HG03097 (cell line): ENCODE measurements around the gene DUS3L.
"Not testable (repeated sequence)": the region's sequence is repeated elsewhere in the genome, so short reads cannot be mapped to it uniquely, and the experiment has no call there.

ENCODE experiments used
- ATAC-seq: cut with Tn5 transposase; IDR thresholded peaks from one replicate; pipeline ENCODE4 v1.9.1; 2021; ENCODE audit not compliant: unreplicated experiment, low FRiP score

DUS3L gene

GRCh38 chr19:5800361-5801270, 9.7 kb upstream of the DUS3L start:
- no peak for ATAC-seq

GRCh38 chr19:5799247-5800241, 8.6 kb upstream of the DUS3L start:
- ATAC-seq, result no peak

- ATAC-seq, result no peak
Measured at GRCh38 chr19:5798244-5798643, 7.3 kb upstream of the DUS3L start.

DNA sequence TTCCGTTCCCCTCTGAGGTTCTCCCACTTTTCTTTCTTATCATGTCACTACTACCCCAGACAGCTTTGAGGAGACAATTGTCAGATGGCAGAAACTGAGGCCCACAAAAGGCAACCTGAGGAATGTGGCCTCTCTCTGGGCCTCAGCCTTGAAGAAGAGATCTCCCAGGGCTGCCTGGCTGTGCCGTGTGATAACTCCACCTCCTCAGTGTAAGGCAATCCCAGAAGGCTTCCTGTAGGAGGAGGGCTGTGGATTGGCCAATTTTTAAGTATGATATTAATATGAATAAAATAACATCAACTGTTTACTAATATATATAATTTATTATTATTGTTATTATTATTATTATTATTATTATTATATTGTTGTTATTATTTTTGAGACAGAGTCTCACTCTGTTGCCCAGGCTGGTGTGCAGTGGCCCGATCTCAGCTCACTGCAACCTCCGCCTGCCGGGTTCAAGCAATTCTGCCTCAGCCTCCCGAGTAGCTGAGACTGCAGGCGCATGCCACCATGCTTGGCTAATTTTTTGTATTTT, 4.5 kb upstream of the DUS3L start:
- no peak for ATAC-seq

DNA sequence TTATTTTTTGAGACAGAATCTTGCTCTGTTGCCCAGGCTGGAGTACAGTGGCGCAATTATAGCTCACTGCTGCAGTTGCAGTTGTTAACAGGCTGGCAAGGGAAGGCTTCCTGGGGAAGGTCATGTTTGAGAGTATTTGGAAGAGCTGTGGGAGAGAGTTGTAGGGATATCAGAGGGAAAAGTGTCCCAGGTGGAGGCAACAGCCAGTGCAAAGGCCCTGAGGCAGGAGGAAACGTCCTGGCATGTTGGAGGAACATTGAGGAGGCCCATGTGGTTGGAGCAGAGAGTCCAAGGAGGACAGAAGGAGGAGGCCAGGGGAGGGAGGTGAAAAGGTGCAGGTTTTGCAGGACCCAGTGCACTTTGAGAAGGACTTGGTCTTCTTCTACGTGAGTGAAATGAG, 2.2 kb upstream of the DUS3L start:
- no peak for ATAC-seq

DNA sequence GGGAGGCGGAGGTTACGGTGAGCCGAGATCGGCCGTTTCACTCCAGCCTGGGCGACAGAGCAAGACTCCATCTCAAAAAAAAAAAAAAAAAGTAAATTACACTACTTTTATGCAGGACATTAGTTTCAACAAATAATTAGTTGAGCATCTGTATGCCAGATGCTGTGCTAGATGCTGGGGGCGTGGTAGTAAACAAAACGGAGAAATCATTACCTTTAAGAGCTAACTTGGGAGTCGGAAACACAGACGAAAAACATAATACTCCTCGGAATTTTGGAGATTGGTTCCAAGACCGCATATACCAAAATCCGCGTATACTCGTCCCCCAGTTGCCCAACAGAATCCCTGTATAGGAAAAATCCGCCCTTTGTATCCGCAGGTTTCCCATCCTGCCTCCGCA, 1.3 kb upstream of the DUS3L start:
- no peak for ATAC-seq

DNA sequence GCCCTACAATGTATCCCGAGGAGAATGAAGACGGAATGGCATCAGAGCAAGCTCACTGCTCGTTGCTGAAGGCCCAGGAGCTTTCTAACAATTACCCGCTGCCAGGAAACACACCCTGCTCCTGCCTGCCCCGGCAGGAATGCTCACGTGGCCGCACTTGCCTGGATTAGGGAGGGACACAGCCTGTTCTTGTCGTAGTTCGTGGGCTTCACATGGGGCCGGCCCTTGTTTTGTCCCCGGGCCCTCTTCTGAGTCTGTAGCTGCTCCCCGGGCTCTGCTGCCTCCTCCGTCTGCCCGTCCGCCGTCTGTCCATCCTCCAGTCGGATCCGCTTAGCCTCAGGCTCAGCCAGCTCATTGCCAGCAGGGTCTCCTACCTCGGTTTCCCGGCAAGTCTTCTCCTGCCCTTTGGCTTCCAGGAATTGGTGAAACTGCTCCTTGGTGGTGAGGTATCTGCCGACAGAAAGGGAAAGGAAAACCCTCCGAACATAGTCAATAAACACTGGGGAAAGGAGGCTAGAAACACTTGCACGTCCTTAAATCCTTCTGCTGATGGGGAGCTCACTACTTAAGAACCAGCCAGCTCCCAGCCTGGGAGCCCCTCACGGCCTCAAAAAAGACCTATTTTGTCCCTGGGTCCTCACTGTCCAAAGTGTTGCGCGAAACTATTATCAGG, 941 bp downstream of the DUS3L start:
- no peak for ATAC-seq

DNA sequence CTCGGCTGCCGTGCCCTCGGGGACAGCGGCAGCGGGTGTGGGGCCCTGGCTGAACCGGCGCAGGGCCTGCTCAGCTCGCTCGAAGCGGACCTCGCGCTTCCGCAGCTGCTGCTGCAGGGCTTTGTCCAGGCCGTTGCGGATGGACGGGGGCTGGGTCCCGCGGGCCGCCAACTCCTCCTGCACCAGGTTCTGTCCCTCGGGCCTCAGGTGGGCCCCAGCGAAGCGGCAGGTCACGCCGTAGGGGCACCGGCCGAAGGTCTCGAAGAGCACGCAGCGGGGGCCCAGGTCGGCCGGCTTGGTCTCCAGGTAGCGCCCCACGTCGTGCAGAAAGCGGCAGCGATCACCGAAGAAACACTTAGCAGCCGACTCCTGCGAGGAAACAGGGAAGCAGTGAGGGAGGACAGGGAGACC, 1.6 kb downstream of the DUS3L start:
- ATAC-seq, result no peak

DNA sequence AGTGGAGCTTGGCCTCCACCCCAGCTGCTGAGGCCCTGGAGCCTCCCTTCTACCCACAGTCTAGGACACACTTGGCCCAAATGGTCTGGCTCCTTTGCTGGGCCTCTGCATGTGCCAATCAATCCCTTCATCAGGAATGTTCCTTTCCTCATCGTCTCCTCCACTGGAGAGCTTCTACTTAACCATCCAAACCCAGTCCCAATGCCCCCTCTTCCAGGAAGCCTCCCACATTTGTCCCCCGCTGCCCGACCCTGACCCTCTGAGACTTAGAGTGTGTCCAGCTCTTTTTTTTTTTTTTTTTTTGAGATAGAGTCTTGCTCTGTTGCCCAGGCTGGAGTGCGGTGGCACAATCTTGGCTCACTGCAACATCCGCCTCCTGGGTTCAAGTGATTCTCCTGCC, 2.5 kb downstream of the DUS3L start:
- ATAC-seq, result no peak

- ATAC-seq, result no peak
Measured at GRCh38 chr19:5787409-5788182, 3.4 kb downstream of the DUS3L start.

- no peak for ATAC-seq
Measured at GRCh38 chr19:5786593-5787408, 4.2 kb downstream of the DUS3L start.

GRCh38 chr19:5785423-5785822, 5.5 kb downstream of the DUS3L start:
- no peak for ATAC-seq

GRCh38 chr19:5784581-5785147, 6.3 kb downstream of the DUS3L start, which contains the start of gene PRR22:
Gene PRR22 (minus strand): TSS chr19:5784746. CDS start chr19:5784660, 86 bp downstream.
- no peak for ATAC-seq

DNA sequence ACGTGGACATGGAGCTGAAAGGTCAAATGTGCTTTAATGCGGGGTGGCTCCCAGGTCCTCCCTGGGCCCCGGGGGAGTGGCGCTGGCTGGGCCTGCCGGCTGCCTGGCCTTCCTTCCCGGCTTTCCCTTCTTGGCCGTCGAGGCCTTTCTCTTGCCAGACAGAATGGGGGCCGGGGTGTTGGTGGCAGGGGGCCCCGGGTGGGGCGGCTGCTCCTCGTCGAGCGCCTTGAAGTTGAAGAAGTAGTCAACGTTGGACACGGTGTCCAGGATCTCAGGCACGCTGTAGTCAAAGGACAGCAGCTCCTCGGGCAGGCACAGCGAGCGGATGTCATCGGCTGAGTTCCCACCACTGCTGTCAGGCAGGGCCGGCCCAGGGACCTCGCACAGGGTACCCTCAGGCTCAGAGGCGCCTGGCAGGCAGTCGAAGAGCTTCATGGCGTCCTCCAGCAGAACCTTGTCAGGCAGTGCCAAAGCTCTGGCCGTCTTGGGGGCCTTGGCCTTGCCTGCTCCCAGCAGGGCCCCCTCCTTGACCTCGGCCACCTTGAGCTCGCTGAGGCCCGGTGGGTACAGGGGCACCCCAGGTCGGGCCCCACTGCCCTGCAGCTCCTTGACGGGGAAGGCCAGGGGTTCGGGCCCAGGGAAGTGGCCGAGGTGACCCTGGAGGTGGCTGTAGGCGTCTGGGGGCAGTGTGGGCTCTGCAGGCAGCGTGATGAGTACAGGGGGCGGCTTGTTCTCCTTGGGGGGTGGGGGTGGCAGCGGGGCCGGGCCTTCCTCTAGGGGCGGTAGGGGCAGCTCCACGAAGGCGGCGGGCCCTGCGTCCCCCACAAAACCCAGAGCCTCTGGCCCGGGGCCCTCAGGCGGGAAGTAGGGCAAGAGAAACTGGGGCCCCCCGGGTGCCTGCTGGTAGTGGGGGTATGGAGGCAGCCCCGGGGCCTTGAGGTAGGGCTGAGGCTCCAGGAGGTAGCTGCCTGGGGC, 7.7 kb downstream of the DUS3L start:
- no peak for ATAC-seq

GRCh38 chr19:5782322-5782721, 8.6 kb downstream of the DUS3L start:
- ATAC-seq, result no peak

GRCh38 chr19:5780916-5781315, 10.0 kb downstream of the DUS3L start:
- ATAC-seq, result not testable (repeated sequence)

DNA sequence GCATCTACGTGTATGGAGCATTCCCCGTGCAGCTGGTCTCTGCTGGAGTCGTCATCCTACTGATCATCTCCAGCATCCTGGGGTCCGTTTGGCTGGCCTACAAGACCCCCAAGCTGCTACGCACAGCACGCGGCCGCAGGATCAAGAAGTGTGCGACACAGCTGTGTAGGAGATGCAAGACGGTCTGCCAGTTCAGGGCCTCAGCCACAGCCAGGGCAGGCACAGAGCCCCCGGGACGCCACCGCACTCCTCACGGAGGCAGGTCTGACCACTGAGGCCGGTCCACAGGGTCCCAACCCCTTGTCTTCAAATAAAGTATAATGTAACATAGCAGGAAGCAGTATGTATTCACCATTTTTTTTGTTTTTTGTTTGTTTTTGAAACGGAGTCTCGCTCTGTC, 12.6 kb downstream of the DUS3L start:
- no peak for ATAC-seq
